GM23248 (cell line): ENCODE results near the gene SWAP70. TPM values are rescaled to one million over a fixed set of nuclear protein-coding genes. Genes with fewer than 3 reads are reported as not detected.
A peak's percentile ranks its signal among the peaks of the same experiment; 100 is the strongest.

Source experiments
- DNase-seq: peaks from one replicate; pipeline ENCODE4 v3.0.0-alpha.2; 2015
- H2AFZ ChIP-seq: fragments of 200-600 bp; sonication (generic); 2 replicates; pipeline ENCODE4 v1.6.1; 2016; ENCODE audit warnings: antibody characterized with exemption
- H3F3A ChIP-seq: fragments of 200-600 bp; sonication (generic); 2 replicates; pipeline ENCODE4 v1.6.1; 2016; ENCODE audit warnings: mild to moderate bottlenecking, antibody characterized with exemption, mixed run types; ENCODE audit not compliant: insufficient read depth
- H3K27ac ChIP-seq: fragments of 200-600 bp; sonication (generic); 2 replicates; pipeline ENCODE4 v1.5.1; 2016; ENCODE audit warnings: mild to moderate bottlenecking
- H3K27me3 ChIP-seq: fragments of 200-600 bp; sonication (generic); replicated peaks from 2 replicates; pipeline ENCODE4 v1.6.1; 2016; ENCODE audit warnings: mild to moderate bottlenecking; ENCODE audit not compliant: insufficient read depth
- H3K36me3 ChIP-seq: fragments of 200-600 bp; sonication (generic); 2 replicates; pipeline ENCODE4 v1.6.1; 2016; ENCODE audit warnings: low read depth, mild to moderate bottlenecking
- H3K4me1 ChIP-seq: fragments of 200-600 bp; sonication (generic); 2 replicates; pipeline ENCODE4 v1.6.1; 2016; ENCODE audit warnings: mild to moderate bottlenecking; ENCODE audit not compliant: insufficient read depth
- H3K4me2 ChIP-seq: fragments of 200-600 bp; sonication (generic); one replicate; pipeline ENCODE4 v1.6.1; 2016; ENCODE audit warnings: mild to moderate bottlenecking; ENCODE audit not compliant: unreplicated experiment
- H3K4me3 ChIP-seq: fragments of 200-600 bp; sonication (generic); 2 replicates; pipeline ENCODE4 v1.5.1; 2016; ENCODE audit warnings: mild to moderate bottlenecking
- H3K79me2 ChIP-seq: fragments of 200-600 bp; sonication (generic); 2 replicates; pipeline ENCODE4 v1.6.1; 2016; ENCODE audit warnings: mild to moderate bottlenecking; ENCODE audit not compliant: insufficient read depth
- H3K9ac ChIP-seq: fragments of 200-600 bp; sonication (generic); 2 replicates; pipeline ENCODE4 v1.6.1; 2016; ENCODE audit warnings: mild to moderate bottlenecking
- H3K9me2 ChIP-seq: fragments of 200-600 bp; sonication (generic); 2 replicates; pipeline ENCODE4 v1.6.1; 2016; ENCODE audit warnings: mixed run types, mild to moderate bottlenecking, moderate library complexity; ENCODE audit not compliant: insufficient read depth
- H3K9me3 ChIP-seq: fragments of 200-600 bp; sonication (generic); one replicate; pipeline ENCODE4 v1.6.1; 2017; ENCODE audit warnings: low read depth
- H4K20me1 ChIP-seq: fragments of 200-600 bp; sonication (generic); 2 replicates; pipeline ENCODE4 v1.6.0; 2016; ENCODE audit not compliant: insufficient read depth
- EZH2 ChIP-seq: fragments of 200-600 bp; sonication (generic); IDR thresholded peaks from 2 replicates; pipeline ENCODE4 v1.6.1; 2018; ENCODE audit warnings: antibody characterized with exemption, mild to moderate bottlenecking; ENCODE audit not compliant: insufficient read depth, poor library complexity, severe bottlenecking
- EZH2phosphoT487 ChIP-seq: fragments of 200-600 bp; sonication (generic); IDR thresholded peaks from 2 replicates; pipeline ENCODE4 v1.6.1; 2018; ENCODE audit warnings: antibody characterized with exemption, moderate library complexity, mild to moderate bottlenecking, low read depth; ENCODE audit not compliant: insufficient read depth
- WGBS, 2 experiments: methylation state at CpG; one replicate each; pipeline ENCODE4 v1.1.6; 2015 to 2017; ENCODE audit warnings: low lambda C conversion rate in 2 of 2, low coverage in 1 of 2; ENCODE audit errors: missing lambda C conversion rate in 2 of 2; 5-methylcytosine and 5-hydroxymethylcytosine counted together
- in situ Hi-C: fragments of 300-500 bp; cut with MboI; formaldehyde crosslinking; loops from 2 replicates; pipeline ENCODE4 v1.15.0; 2020
- polyA plus RNA-seq: library from polyadenylated mRNA; unstranded; fragments of >200 nt; fragmentation: Nextera tagmentation; extraction: Ambion mirVana; gene quantifications from 2 replicates; pipeline ENCODE4 v1.2.1, GENCODE V29; 2016
- total RNA-seq: library from RNA; depleted of rRNA; stranded (reverse); fragments of >200 nt; shearing (Covaris generic); gene quantifications from 2 replicates; pipeline ENCODE4 v1.2.3, GENCODE V29; 2014

The SWAP70 gene
- total and polyA plus RNA-seq, 2 experiments from 2014 or later: 46.4 to 73.3 TPM

GRCh38 chr11:9776203-9776602, 112.3 kb downstream of the SWAP70 start:
- H3K27ac ChIP-seq: no peak overlapping the region
- peak overlapping the region; percentile 37 for H3K4me2 ChIP-seq
- no peaks in the 10 kb centered on the region for H4K20me1 ChIP-seq
- peaks cover 18% of the 10 kb centered on the region for H3K36me3 ChIP-seq
- no peak overlapping the region for H3K4me3 ChIP-seq
- H3K79me2 ChIP-seq: peaks cover 14% of the 10 kb centered on the region; the same call in 1 of the 2 replicates
- TF ChIP-seq EZH2: no peak
- peaks cover 34% of the 10 kb centered on the region for H3F3A ChIP-seq
- H3K9ac ChIP-seq: no peak overlapping the region
- in situ Hi-C loops: no loop called here
- H3K9me2 ChIP-seq: no peaks in the 10 kb centered on the region
- peaks cover 31% of the 10 kb centered on the region for H3K4me1 ChIP-seq
- no peak overlapping the region for H2AFZ ChIP-seq
- H3K9me3 ChIP-seq: no peaks in the 10 kb centered on the region
- 92 to 100% methylated on average over 1 of the region's 1 CpG for WGBS, 2 experiments
- DNase-seq: no peak
- no peaks in the 10 kb centered on the region for H3K27me3 ChIP-seq

GRCh38 chr11:9777066-9777465, 113.2 kb downstream of the SWAP70 start:
- in situ Hi-C loops: no loop called here
- no peak for TF ChIP-seq EZH2
- no peak for TF ChIP-seq EZH2phosphoT487
- Histone ChIP-seq H3K4me1 (peaks cover 31% of the 10 kb centered on the region), H3K9me2 (no peaks in the 10 kb centered on the region), H3K4me3 (no peak overlapping the region), H3K79me2 (peaks cover 14% of the 10 kb centered on the region; the same call in 1 of the 2 replicates), H3F3A (peaks cover 34% of the 10 kb centered on the region), H4K20me1 (no peaks in the 10 kb centered on the region), H2AFZ (no peak overlapping the region), H3K36me3 (peaks cover 20% of the 10 kb centered on the region), H3K27ac (no peak overlapping the region), H3K27me3 (no peaks in the 10 kb centered on the region), H3K9me3 (no peaks in the 10 kb centered on the region), H3K9ac (no peak overlapping the region), H3K4me2 (no peak overlapping the region)
- no peak for DNase-seq
- WGBS, 2 experiments: 75 to 78% methylated on average over 2 of the region's 2 CpGs

GRCh38 chr11:9777525-9777924, 113.6 kb downstream of the SWAP70 start:
- no peak overlapping the region for H2AFZ ChIP-seq
- H3K27me3 ChIP-seq: no peaks in the 10 kb centered on the region
- H3K4me2 ChIP-seq: no peak overlapping the region
- no peak for DNase-seq
- no peak overlapping the region for H3K27ac ChIP-seq
- H3F3A ChIP-seq: peaks cover 34% of the 10 kb centered on the region
- peaks cover 14% of the 10 kb centered on the region; the same call in 1 of the 2 replicates for H3K79me2 ChIP-seq
- 93 to 94% methylated on average over 5 of the region's 5 CpGs for WGBS, 2 experiments
- peaks cover 20% of the 10 kb centered on the region for H3K36me3 ChIP-seq
- TF ChIP-seq EZH2 (no peak), EZH2phosphoT487 (no peak)
- in situ Hi-C loops: no loop called here
- H4K20me1 ChIP-seq: no peaks in the 10 kb centered on the region
- no peaks in the 10 kb centered on the region for H3K9me3 ChIP-seq
- peaks cover 31% of the 10 kb centered on the region for H3K4me1 ChIP-seq
- H3K9me2 ChIP-seq: no peaks in the 10 kb centered on the region
- no peak overlapping the region for H3K4me3 ChIP-seq
- no peak overlapping the region for H3K9ac ChIP-seq

- 95 to 98% methylated on average over 4 of the region's 4 CpGs for WGBS, 2 experiments
- H3K9me2 ChIP-seq: no peaks in the 10 kb centered on the region
These were observed 117.1 kb downstream of the SWAP70 start for GRCh38 chr11:9780929-9781328.

GRCh38 chr11:9783986-9784385, 120.1 kb downstream of the SWAP70 start:
- Histone ChIP-seq H3K36me3 (peaks cover 38% of the 10 kb centered on the region), H3K27me3 (no peaks in the 10 kb centered on the region), H3K4me3 (no peak overlapping the region), H3K9me2 (no peaks in the 10 kb centered on the region), H2AFZ (no peak overlapping the region), H4K20me1 (no peaks in the 10 kb centered on the region), H3K79me2 (no peaks in the 10 kb centered on the region; the same call in 1 of the 2 replicates), H3K27ac (peak overlapping the region; percentile 22; the same call in 1 of the 2 replicates), H3K9me3 (no peaks in the 10 kb centered on the region), H3K4me2 (no peak overlapping the region), H3K4me1 (peaks cover 28% of the 10 kb centered on the region), H3K9ac (no peak overlapping the region), H3F3A (peaks cover 27% of the 10 kb centered on the region)
- in situ Hi-C loops: no loop called here
- 58 to 59% methylated on average over 2 of the region's 2 CpGs for WGBS, 2 experiments
- TF ChIP-seq EZH2phosphoT487 (no peak), EZH2 (no peak)
- DNase-seq: peak; percentile 43

More at GRCh38 chr11:9780929-9781328, 117.1 kb downstream of the SWAP70 start:
- TF ChIP-seq EZH2phosphoT487 (no peak), EZH2 (no peak)
- Histone ChIP-seq H3K27ac (no peak overlapping the region), H3K79me2 (peaks cover 14% of the 10 kb centered on the region; the same call in 1 of the 2 replicates), H3K4me3 (no peak overlapping the region), H3K4me2 (no peak overlapping the region), H3K9ac (no peak overlapping the region), H3K4me1 (peaks cover 20% of the 10 kb centered on the region), H3F3A (peaks cover 16% of the 10 kb centered on the region), H3K27me3 (no peaks in the 10 kb centered on the region), H2AFZ (no peak overlapping the region), H3K9me3 (no peaks in the 10 kb centered on the region), H4K20me1 (no peaks in the 10 kb centered on the region), H3K36me3 (peaks cover 26% of the 10 kb centered on the region)
- in situ Hi-C loops: no loop called here
- no peak for DNase-seq
